ENCODE measurements around the gene CSMD2.

DNA sequence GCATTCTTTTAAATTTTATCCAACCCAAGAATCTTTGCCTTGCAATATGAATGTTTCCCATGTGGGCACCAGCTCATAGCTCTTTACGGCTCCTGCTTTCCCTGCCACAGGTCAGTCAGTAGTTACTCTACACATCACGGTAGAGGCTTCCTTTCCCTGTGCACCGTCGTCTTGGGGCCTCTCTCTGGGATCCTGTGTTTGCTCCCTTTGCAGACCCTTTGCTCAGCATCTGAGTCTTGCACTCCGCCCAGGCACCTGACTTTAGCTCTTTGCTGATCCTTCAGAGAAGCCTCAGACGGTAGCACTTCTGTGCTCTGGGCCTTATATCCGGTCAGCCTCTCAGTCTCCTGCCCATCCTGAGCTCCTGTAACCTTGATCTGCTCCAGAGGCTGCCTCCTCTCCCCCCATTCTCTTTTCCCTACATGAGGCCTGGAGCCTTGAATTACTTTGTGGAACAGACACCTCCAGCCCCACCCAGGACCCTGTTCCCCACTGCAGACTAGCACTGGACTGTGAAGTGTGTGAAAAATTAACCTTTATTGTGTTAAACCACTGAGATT lies 484.7 kb downstream of the CSMD2 start:
- TF ChIP-seq, protein P1, sequence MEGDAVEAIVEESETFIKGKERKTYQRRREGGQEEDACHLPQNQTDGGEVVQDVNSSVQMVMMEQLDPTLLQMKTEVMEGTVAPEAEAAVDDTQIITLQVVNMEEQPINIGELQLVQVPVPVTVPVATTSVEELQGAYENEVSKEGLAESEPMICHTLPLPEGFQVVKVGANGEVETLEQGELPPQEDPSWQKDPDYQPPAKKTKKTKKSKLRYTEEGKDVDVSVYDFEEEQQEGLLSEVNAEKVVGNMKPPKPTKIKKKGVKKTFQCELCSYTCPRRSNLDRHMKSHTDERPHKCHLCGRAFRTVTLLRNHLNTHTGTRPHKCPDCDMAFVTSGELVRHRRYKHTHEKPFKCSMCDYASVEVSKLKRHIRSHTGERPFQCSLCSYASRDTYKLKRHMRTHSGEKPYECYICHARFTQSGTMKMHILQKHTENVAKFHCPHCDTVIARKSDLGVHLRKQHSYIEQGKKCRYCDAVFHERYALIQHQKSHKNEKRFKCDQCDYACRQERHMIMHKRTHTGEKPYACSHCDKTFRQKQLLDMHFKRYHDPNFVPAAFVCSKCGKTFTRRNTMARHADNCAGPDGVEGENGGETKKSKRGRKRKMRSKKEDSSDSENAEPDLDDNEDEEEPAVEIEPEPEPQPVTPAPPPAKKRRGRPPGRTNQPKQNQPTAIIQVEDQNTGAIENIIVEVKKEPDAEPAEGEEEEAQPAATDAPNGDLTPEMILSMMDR (IDR thresholded peaks at IDR 0.05), result no peak
- no peak for TF ChIP-seq POLR2A (IDR thresholded peaks at IDR 0.05)

All from sigmoid colon (tissue), 3 donors.